Measurements from ENCODE around the gene HOXA13.

Gene HOXA13

GRCh38 chr7:27180431-27181420 lies 19.2 kb downstream of the HOXA13 start:
- peak; percentile 51 for DNase-seq

DNA sequence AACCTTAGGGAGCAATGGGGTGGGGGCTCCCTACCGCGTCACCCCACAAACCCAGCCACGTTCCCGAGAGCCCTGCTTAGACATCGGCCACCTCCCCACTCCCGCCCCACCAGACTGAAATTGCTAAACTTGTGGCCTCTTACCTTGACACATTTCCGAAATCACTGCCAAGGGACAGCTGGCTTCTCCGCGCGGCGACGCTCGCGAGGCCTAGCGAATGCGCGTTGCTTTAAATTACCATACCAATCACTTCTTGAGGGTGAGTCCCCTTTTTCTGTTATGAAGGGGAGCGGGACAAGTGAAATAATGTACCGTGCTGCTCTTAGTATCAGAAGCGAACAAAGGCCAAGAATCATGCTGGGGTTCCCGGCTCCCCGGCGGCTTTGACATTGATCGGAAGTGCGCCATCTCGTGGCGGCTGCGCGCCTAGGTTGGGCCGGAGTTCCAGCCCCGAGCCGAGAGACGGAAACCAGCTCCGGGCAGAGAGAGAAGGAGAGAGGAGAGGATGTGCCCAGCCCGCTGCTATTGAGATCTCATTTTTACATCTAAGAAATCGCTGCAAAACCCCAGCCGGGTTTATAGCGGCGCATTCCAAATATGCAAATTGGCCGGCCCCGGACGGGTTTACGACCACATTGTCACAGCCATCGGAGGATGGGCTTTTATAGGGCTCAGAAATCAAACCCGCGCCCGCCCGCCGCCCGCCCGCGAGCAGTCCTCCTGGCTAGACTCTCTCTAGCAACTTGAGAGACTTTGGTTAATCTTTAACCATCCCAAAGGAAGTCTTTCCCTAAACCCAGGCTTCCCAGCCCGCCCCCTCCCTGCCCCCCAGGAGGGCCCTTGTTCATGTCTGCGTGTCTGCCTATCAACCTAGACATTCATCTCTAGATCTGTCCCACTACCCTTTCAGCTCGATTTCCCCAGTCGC lies 20.1 kb downstream of the HOXA13 start:
- DNase-seq: peak; percentile 92

DNA sequence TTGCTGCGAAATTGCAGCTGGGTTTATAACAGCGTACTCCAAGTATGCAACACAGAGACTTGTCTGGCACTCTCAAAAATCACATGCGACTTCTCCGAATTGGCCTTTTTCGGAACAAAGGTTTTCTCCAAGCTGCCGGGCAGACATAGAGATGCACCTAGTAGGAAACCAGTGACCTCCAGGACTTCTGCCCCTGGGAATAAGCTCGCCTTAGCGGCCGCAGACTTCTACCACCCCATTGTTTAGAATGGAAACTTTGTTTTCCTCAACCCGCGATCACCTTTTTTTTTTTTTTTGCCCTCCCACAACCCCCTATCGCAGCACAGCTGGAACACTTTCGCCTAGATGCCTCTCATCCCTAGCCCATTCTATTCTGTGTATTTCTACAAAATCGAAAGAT lies 20.9 kb downstream of the HOXA13 start:
- DNase-seq: no peak

DNA sequence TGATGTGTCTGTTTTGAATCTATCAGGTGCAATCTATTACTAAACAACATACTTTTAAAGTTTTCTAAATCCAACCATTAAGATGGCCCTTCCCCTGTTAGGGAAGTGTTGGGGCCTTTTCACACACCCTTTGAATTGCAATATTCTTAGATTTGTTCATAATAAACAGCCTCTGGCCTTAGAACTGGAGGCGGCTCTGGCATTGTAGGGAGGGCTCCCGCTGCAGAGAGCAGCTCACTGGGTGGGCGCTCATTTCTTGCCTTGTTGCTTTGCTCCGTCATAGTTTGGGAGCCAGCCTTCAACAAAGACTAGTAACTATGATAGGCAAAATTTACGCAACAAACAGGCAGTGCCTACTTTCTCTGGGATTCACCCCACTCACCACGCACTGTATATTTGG lies 21.5 kb downstream of the HOXA13 start:
- DNase-seq: peak; percentile 57

GRCh38 chr7:27177795-27178320 lies 22.0 kb downstream of the HOXA13 start:
- peak; percentile 44 for DNase-seq

- DNase-seq: peak; percentile 62
These were observed 22.7 kb downstream of the HOXA13 start for GRCh38 chr7:27176962-27177794.

GRCh38 chr7:27176524-27176845 lies 23.4 kb downstream of the HOXA13 start:
- no peak for DNase-seq

DNA sequence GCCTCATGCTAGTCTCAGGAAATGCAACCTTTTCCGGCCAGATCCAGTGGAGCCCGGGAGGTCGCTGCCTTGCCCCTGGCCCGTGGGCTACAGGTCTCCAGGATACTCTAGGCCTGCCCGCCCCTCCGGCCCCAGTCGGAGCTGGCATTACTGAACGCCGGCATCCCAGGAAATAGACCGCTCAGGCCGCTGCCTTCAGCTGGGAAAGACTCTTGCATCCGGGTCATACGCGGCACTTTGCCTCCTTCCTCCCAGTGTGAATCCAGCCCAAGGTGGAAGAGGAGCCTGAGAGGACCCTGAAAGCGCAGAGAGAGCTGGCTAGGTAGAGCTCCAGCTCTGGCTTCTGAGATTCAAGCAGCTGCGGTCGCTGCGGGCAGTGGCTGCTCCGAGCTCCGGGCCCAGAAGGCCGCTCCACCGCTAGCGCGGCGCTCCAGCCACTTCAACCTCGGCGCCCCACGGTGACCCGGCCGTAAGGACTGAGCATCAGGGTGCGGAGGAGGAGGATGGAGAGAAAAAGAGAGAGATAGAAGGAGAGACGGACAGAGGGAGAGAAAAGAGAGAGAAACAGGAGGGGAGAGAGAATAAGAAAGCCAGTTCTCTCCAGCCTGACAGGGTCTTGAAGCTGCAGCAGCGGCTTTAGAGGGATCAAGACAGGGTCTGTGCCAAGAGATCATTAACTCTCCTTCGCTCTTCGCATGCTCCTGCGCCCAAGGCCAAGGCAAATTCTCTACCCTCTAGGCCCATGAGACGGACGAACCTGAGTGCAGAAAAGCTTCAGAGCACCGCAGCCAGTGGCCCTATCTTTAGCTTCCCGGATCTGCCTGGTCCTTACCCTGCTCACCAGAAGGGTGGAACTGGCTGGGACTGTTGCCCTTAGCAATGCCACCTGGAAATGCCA lies 24.0 kb downstream of the HOXA13 start:
- DNase-seq: peak; percentile 62

DNA sequence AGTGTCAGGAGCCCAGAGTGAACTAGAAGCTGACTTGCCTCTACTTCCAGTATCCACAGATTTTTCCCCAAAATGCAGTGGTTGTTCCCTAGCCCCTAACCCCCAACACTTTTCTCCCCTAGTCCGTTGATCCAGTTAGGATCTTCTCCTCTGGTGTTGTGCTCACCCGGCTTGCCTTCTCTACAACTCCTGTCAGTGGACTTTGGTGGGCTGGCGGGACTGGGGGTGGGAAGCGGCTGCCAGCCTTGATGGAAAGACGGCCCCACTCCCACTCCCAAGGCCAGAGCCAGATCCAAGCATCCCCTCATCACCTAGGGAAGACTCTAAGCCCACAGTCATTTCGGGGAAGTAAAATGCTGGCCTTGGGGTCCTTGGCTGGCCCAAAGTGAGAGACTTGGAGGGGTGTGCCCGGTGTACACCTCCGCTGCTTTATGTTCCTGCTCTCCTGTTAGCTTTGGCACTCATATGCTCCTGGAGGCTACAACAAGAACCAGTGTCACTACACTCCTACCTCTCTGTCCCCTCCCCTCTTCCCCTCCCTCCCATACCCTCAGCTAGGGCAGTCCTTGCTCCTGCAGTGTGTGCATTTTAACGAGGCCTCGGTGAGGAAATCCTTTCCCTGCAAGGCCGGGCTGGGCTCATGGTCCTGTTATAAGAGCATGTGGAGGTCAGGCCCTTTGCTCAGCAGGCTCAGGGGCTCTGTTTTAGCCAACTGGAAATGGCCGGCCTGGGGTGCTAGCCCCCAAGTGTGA lies 24.8 kb downstream of the HOXA13 start:
- peak; percentile 81 for DNase-seq

DNA sequence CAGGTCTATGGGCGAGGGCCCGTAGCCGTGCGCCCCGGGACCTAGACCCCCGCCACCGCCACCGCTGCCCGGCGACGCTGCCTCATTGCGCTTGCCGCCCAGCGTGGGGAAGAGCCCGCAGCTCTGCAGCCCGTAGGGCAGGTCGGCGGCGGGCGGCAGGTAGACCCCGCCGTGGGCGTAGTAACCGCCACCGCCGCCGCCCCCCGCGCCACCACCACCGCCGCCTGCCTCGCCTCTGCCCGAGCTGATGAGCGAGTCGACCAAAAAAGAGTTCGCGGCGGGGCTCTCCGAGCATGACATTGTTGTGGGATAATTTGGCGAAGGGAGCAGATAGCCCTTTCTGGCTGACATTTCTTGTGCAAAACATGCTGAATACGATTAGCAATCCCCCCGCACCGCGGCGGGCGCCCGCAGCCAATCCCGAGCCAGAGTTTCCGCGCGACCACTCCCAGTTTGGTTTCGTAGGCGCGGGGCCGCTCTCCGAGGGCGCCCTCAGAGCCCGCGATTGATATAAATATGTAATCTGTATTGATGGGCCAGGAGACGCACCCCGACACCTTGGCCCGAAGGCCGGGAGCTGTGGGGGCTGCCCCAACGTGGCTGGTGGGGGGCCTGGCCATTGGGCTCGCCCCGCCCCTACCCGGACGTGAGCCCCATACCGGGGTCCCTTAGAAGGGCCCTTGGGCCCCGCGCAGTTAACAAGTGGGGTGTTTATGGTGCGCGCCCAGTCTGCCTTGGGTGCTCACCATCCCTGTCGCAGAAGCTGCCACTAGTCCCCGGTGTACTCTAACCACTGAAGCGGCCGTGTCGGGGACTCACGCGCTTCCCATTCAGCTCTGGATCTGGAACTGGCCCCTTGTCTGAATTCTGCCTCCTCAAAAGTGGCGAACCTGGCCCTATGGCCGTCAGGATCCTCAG lies 25.7 kb downstream of the HOXA13 start, which contains the start of gene HOXA10:
Gene HOXA10 (minus strand): TSS at position 365 of the 918 bp plus-strand sequence. CDS start 14 bp downstream, at position 351.
- DNase-seq: peak; percentile 91

GRCh38 chr7:27173511-27173955 lies 26.4 kb downstream of the HOXA13 start:
- DNase-seq: peak; percentile 59

GRCh38 chr7:27172823-27173510 lies 26.9 kb downstream of the HOXA13 start:
- peak; percentile 86 for DNase-seq

DNA sequence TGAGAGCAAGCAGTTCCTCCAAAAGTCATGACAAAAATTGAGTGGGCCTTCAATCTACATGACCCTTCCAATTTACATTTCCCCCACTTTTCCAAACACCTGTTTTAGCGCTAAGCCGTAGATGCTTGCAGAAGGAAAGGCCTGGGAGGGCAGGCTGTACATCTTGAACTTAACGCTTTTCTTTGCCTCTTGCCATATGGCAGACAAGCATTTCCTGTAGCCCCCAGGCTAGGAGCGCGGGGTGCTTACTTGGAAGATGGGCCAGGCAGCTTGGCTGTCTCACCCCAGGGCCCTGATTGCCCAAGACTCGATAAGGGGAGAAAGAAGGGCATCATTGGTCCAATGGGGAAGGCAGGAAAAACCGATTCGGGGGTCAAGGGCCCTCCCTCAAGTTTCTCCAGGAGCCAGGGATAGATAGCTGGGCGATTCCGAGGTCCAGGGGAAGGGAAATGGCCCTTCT lies 27.5 kb downstream of the HOXA13 start:
- DNase-seq: no peak

GRCh38 chr7:27171637-27172314 lies 28.1 kb downstream of the HOXA13 start:
- peak; percentile 67 for DNase-seq

DNA sequence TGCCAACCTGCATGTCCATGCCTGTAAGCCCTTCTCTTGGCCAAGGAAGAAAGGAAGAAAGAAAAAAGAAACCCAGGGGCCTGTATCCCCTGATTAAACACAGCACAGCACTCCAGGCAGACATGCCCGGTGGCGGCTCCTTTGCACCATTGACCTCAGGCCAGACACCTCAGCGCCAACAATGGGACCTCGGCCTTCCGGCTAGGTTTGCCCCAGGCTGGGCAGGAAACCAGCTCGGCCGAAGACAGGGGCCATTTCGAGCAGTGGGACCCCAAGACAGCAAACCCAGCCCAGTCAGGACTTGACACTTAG lies 28.6 kb downstream of the HOXA13 start:
- peak; percentile 62 for DNase-seq

DNA sequence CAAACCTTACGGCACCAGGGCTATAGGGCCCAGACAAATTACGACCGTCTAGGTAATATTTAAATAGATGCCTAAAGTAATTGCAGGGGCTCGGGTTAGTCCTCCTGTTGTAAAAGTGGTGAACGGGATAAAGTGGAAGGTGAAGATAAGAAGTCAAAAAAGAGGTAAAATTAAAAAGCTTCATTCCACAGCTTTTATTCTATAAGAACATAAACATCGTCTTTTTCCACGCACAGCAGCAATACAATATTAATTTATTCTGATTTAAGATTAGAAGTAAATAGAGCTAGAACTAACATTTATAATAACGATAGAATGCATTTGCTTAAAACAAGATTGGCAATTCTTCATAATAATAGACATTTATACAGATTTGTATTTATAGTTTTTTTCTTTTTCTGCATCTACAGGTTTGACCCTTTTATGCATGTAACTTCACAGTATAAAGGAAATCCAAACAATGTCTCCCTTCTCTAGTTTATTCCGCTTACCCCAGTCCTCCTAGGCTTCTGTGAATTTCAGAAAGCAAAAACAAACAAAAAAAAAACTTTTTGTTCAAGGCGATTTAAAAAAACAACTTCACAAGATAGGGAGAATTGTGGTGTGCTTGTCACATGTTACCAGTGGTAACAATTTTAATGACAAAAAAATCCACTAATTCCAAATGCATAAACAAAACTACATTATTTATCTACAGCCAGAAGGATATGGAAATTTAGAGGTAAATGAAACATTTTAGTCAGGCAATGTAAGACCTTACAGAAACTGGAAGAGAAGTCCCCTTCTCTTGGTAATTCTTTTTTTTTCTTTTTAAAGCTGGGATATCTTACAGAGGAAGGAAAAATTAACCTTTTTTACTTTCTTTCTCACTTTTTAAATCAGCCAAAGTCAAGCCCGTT lies 29.2 kb downstream of the HOXA13 start:
- no peak for DNase-seq

All from left hindlimb (tissue), 1 donor.